GM18519 (cell line): ENCODE data around the gene DNASE1L3.

Experiments
- ATAC-seq: cut with Tn5 transposase; IDR thresholded peaks from one replicate; pipeline ENCODE4 v1.9.1; 2021; ENCODE audit warnings: mild to moderate bottlenecking, moderate library complexity; ENCODE audit not compliant: unreplicated experiment, low FRiP score

DNASE1L3 gene

GRCh38 chr3:58164199-58164879 is 46.4 kb downstream of the DNASE1L3 start:
- ATAC-seq: no peak

- no peak for ATAC-seq
Observed at GRCh38 chr3:58163234-58163633, 47.5 kb downstream of the DNASE1L3 start.

DNA sequence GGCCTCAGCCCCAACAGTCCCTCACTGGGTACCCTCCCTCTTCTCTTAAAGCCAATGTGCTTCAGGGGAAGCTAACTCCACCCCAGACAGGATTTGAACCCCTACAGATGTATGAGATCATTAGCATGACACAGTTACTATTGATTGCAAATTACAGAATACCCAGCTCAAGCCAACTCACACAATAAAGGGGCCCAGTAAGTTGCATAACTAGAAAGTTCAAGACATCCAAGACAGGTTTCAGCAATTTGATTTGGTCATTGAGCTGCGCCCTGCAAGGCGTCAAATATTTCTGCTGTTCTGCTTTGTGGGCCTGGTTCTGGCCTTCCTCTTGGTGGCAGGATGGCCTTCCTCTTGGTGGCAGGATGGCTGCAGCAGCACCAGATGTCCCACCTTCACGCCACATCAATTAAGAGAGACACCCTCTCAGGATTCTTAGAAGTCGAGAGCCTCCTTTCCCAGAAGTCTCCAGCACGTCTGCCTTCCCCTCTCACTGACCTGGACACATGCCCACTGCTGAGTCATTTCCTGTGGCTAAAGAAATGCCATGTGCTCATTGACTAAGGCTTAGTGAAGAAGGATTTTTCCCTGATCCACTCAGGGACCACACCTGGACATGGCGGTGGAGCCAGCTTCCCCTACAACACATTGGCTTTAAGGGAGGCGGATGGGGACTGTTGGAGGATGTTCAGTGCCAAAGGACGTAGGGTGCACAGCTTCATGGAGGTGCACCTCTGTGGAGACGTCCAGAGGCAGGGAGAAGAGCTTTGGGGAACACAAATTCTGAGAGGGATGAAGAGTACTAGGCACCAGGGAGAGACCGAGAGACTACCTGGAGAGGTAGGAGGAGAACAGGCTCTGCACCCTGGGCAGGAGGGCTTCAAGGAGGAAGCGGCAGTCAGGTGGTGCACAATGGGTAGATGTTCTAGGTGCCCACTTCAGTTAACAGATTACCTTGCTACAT is 49.1 kb downstream of the DNASE1L3 start:
- no peak for ATAC-seq

- ATAC-seq: no peak
Observed at GRCh38 chr3:58160399-58160798, 50.4 kb downstream of the DNASE1L3 start.

DNA sequence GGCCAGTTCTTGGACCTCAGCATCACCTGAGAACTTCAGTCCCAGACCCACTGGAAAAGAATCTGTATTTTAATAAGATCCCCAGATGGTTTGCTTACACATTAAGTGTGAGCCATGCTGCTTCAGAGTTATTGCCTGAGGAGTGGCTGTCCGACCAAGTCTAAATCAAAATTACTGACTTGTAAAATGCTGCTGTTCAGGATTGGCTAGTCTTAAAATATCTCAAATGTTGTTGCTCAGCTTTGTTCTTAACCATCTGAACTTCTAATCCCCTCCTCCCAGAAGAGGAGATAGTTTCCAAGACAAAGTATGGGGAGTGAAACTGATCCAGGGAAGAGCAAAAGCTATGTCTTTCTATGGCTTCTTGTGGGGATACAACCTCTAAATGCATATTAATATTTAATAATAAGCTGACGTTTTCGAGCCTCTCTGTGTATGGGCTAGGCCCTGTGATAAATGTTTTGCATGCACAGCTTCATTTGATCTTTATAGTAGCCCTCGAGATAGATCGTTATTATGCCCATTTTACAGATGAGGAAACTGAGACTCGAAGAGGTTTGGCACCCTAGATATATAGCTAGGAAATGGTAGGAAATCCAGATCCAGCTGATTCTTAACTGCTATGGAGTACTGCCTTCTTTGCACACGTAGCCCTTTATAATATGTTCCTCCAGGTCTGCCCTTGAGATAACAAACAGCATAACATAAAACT is 52.2 kb downstream of the DNASE1L3 start:
- ATAC-seq: no peak

DNA sequence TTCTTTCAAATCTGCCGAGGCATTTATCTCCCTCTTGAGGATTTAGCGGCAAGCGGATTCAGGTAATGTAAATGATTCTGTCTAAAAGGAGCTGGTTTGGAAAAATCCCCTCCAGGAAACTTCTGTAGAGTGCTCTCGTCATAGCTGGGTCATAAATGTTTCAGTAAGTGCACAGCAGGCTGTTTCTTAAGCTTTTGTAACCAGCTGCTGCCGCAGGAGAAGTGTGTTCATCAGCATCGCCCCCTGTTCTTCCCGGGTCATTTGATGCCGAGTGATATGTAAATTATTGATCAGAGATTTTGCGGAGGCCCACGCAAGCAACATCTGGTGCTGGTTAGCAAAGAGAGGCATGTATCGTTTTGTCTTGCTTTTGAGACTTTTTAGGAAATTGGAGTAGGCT is 53.1 kb downstream of the DNASE1L3 start:
- no peak for ATAC-seq

DNA sequence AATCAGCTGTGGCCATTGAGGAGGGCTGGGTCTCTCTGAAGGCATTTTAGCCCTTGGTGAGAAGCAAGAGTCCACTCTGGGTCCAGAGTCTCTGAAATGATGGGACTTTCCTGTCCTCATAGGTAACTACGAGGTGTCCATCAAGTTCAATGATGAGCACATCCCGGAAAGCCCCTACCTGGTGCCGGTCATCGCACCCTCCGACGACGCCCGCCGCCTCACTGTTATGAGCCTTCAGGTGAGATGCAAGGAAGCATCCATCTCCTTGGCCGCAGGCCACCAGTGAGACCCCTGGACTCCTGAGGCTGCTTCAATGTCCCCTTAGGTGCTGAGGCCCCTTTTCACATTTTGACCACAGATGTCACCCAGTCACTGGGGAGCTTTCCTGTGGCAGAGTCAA is 54.9 kb downstream of the DNASE1L3 start:
- no peak for ATAC-seq

GRCh38 chr3:58154626-58155449 is 55.9 kb downstream of the DNASE1L3 start:
- no peak for ATAC-seq

DNA sequence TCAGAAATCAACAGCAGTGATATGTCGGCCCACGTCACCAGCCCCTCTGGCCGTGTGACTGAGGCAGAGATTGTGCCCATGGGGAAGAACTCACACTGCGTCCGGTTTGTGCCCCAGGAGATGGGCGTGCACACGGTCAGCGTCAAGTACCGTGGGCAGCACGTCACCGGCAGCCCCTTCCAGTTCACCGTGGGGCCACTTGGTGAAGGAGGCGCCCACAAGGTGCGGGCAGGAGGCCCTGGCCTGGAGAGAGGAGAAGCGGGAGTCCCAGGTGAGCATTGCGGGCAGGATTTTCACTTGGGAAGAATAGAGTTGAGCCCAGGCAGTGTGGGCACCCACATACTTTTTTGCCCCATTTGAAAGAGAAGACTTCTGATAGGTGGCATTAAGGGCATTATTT is 57.4 kb downstream of the DNASE1L3 start:
- no peak for ATAC-seq

- no peak for ATAC-seq
Observed at GRCh38 chr3:58152225-58153015, 58.4 kb downstream of the DNASE1L3 start.

- ATAC-seq: no peak
Observed at GRCh38 chr3:58151637-58152036, 59.1 kb downstream of the DNASE1L3 start.

- no peak for ATAC-seq
Observed at GRCh38 chr3:58150810-58151199, 60.0 kb downstream of the DNASE1L3 start.

- no peak for ATAC-seq
Observed at GRCh38 chr3:58150130-58150809, 60.5 kb downstream of the DNASE1L3 start.

DNA sequence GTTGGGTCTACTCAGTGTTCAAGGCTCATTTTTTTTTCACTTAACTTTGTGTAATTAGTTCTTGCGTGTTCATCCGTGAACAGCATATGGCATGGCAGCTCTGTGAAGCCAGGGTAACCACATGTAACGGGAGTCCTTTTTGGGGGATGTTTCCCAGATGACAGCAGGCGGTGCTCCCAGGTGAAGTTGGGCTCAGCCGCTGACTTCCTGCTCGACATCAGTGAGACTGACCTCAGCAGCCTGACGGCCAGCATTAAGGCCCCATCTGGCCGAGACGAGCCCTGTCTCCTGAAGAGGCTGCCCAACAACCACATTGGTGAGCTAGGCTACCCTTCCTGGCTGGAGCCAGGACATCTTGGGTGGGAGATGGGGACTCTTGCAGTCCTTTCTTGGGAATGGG is 62.7 kb downstream of the DNASE1L3 start:
- no peak for ATAC-seq

GRCh38 chr3:58144478-58145325 is 66.1 kb downstream of the DNASE1L3 start:
- no peak for ATAC-seq

GRCh38 chr3:58143417-58144055 is 67.2 kb downstream of the DNASE1L3 start:
- ATAC-seq: no peak
